ENCODE data around the gene CLSTN3.

Gene CLSTN3

GRCh38 chr12:7188562-7189397 is 58.6 kb downstream of the CLSTN3 start:
- peak; percentile 50 for DNase-seq (ENCODE audit: low spot score)
- TF ChIP-seq, protein P1, sequence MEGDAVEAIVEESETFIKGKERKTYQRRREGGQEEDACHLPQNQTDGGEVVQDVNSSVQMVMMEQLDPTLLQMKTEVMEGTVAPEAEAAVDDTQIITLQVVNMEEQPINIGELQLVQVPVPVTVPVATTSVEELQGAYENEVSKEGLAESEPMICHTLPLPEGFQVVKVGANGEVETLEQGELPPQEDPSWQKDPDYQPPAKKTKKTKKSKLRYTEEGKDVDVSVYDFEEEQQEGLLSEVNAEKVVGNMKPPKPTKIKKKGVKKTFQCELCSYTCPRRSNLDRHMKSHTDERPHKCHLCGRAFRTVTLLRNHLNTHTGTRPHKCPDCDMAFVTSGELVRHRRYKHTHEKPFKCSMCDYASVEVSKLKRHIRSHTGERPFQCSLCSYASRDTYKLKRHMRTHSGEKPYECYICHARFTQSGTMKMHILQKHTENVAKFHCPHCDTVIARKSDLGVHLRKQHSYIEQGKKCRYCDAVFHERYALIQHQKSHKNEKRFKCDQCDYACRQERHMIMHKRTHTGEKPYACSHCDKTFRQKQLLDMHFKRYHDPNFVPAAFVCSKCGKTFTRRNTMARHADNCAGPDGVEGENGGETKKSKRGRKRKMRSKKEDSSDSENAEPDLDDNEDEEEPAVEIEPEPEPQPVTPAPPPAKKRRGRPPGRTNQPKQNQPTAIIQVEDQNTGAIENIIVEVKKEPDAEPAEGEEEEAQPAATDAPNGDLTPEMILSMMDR (IDR thresholded peaks at IDR 0.05; ENCODE audit: extremely low read depth, insufficient read depth, missing control alignments) = peak; percentile 87
- in situ Hi-C loops (cut with MboI; ENCODE audit: low pct_unique_long_range_greater_than_20kb, low sequenced_read_pairs, unreplicated experiment) = no loop called here

DNA sequence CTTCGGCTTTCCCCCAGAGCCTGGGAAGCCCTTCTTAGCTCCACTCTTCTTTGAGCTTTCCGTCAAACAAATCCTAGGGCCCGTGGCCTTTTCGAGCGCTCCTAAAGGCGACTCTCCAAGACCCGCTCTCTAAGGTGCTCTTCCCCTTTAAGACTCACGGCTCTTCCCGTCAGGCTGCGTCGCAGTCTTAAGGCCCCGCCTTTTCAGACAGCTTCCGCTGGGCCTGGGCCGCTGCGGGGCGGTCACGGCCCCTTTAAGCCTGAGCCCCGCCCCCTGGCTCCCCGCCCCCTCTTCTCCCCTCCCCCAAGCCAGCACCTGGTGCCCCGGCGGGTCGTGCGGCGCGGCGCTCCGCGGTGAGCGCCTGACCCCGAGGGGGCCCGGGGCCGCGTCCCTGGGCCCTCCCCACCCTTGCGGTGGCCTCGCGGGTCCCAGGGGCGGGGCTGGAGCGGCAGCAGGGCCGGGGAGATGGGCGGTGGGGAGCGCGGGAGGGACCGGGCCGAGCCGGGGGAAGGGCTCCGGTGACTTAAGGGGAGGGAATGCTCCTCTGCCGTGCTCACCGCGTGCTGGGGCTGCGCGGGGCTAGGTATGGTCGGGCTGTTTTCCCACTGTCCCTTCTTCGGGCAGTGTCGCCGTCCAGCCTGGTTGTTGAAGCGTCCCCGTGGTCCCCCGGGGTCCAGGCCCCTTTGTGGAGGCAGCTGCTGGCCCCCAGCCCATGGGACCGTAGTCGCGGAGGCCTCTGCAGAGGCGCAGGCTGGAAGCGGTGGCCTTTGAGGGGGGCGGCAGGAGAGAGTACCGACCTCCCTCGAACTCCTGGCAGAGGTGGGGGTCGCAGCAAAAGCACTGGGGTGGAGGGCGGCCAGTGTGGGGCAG is 59.5 kb downstream of the CLSTN3 start, which contains the start of gene PEX5:
TSS of gene PEX5 (plus strand) at position 289 of the 870 bp plus-strand sequence. CDS start 692 bp downstream, outside the sequence.
- in situ Hi-C loops (cut with MboI; ENCODE audit: low pct_unique_long_range_greater_than_20kb, low sequenced_read_pairs, unreplicated experiment) = no loop called here
- TF ChIP-seq, protein P1 (IDR thresholded peaks at IDR 0.05; ENCODE audit: extremely low read depth, insufficient read depth, missing control alignments) = no peak
- DNase-seq (ENCODE audit: low spot score) = peak; percentile 94

DNA sequence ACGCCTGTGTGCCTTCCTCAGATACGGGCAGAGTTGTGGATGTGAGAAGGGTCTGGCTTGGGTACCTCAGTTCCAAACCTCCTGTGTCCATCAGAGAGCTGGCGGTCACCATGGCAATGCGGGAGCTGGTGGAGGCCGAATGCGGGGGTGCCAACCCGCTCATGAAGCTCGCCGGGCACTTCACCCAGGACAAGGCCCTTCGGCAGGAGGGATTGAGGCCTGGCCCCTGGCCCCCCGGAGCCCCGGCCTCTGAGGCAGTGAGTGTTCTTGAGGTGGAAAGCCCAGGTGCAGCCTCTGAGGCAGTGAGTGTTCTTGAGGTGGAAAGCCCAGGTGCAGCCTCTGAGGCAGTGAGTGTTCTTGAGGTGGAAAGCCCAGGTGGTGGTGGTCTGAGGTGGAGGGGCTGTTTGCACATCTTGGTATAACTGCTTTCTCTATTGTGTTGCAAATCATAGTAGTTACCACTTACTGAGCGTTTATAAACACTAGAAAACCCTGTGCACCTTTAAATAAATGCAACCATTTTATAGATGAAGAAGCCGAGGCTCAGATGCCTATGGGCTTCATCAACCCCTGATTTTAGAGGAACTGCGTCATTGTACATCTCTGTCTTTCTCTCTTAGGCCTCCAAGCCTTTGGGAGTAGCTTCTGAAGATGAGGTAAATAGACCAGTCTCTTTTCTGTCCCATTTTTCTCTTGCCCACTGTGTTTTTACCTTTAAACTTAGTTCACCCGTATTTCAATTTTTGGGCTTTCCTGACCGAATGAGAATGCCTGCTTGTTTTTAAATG is 60.3 kb downstream of the CLSTN3 start:
- DNase-seq (ENCODE audit: low spot score) = peak; percentile 6
- in situ Hi-C loops (cut with MboI; ENCODE audit: low pct_unique_long_range_greater_than_20kb, low sequenced_read_pairs, unreplicated experiment) = no loop called here
- TF ChIP-seq, protein P1 (IDR thresholded peaks at IDR 0.05; ENCODE audit: extremely low read depth, insufficient read depth, missing control alignments) = no peak

- DNase-seq (ENCODE audit: low spot score) = no peak
- in situ Hi-C loops (cut with MboI; ENCODE audit: low pct_unique_long_range_greater_than_20kb, low sequenced_read_pairs, unreplicated experiment) = no loop called here
- TF ChIP-seq, protein P1 (IDR thresholded peaks at IDR 0.05; ENCODE audit: extremely low read depth, insufficient read depth, missing control alignments) = no peak
Measured at GRCh38 chr12:7193674-7194073, 63.5 kb downstream of the CLSTN3 start.

DNA sequence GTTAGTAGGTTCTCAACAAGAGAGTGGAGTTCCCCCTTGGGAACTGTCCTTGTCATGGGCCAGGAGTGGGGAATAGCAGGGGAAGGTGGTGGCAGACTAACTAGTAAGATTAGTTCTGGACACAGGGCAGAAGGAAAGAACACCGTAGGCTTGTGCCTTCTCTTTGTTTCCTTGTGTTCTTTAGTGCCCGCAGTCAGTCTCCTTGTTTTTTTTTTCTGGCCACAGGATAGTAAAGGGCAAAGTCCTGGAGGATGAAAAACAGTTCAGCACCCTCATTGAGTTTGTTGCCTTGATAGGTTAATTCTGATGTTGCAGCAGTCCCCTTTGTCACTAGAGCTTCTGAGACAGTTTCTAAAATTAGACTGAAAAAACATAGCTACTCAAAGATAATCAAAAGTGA is 67.7 kb downstream of the CLSTN3 start:
- in situ Hi-C loops (cut with MboI; ENCODE audit: low pct_unique_long_range_greater_than_20kb, low sequenced_read_pairs, unreplicated experiment) = no loop called here
- DNase-seq (ENCODE audit: low spot score) = peak; percentile 2
- TF ChIP-seq, protein P1 (IDR thresholded peaks at IDR 0.05; ENCODE audit: extremely low read depth, insufficient read depth, missing control alignments) = no peak

GRCh38 chr12:7203109-7203508 is 72.9 kb downstream of the CLSTN3 start:
- DNase-seq (ENCODE audit: low spot score) = no peak
- TF ChIP-seq, protein P1 (IDR thresholded peaks at IDR 0.05; ENCODE audit: extremely low read depth, insufficient read depth, missing control alignments) = no peak
- in situ Hi-C loops (cut with MboI; ENCODE audit: low pct_unique_long_range_greater_than_20kb, low sequenced_read_pairs, unreplicated experiment) = no loop called here

Data from GM13977 (cell line).